Stimulated activated CD4-positive, alpha-beta T cell treated with anti-CD3 and anti-CD28 coated beads, TNF-alpha, amount 100 ng/mL, for 4 hours (primary cell): ENCODE data around the gene LRRC7.

Source experiments
- DNase-seq, 3 experiments: peaks; one replicate each; pipeline ENCODE4 v3.0.0-alpha.2; 2020; ENCODE audit warnings: low read depth in 3 of 3

LRRC7 gene

DNA sequence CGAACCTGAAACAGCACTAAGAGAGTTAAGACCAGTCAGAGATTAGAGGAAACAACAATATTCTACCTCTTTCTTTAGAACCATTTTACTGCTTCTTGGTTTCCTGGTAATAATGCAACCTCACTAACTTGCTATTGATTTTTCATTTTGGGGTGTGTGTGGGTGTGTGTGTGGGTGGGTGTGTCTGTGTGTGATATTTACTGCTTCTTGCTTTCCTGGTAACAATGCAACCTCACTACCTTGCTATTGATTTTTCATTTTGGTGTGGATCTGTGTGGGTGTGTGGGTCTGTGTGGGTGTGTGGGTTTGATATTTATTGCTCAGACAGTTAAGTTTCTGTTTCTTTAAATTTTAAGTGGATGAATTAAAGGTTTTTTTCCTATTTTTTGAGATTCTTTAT, 208.8 kb downstream of the LRRC7 start:
- no peak for DNase-seq

DNA sequence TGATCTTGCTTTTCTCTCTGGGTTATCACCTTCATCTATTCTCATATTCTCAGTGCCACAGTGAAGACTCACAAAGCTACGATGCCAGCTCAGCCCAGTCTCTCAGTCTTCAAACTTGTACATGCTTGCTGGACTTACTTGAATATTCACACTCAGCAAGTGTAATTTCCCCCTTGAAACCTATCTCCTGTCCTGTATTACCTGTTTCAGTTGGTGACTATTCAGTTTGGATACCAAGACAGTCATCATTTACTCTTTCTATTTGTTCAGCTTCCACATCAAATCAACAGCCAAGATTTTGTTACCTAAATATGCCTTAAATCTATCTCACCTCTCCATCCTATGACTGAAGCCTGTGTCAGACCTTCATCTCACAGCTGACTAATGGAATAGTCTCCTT, 209.7 kb downstream of the LRRC7 start:
- DNase-seq, result no peak

DNA sequence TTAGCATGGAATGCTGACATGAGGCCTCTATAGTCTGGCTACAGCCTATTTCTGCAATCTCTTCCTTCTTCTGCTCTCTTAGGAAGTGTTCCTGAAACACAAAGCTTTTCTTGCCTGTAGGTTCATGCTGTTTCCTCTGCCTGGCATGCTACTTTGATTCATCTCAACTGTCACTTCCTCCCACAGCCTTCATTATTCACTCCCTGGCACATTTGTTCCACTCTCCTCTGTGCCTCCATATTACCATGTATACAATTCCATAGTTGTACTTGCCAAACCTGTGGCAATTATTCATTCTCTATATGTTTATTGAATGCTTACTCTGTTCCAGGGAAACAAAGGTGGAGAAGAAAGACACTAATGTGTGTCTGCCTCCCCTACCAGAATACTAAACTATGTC, 210.2 kb downstream of the LRRC7 start:
- DNase-seq, result no peak

- no peak for DNase-seq
Measured at GRCh38 chr1:69787151-69787550, 219.4 kb downstream of the LRRC7 start.

GRCh38 chr1:69791311-69791710, 223.6 kb downstream of the LRRC7 start:
- DNase-seq, result no peak

- DNase-seq, result no peak
Measured at GRCh38 chr1:69794831-69795230, 227.1 kb downstream of the LRRC7 start.

- no peak for DNase-seq
Measured at GRCh38 chr1:69814926-69815325, 247.2 kb downstream of the LRRC7 start.

DNA sequence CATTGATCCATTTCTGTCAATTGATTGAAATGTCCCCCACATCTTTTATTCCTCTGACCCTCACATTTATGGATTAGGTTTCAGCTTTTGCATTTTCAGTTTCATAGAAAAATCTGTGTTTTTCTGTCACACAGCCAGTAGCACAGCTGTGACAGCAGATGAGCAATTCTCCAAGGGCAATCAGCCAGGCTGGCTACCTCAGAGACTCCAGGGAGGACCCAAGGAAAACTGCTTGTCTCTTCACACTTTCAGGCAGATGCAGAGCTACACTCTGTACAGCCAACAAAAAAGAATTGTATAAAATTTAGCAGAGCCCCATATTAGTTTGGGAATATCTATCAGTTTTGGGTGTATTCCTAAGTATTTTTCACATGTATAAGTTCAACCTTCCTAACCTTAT, 257.2 kb downstream of the LRRC7 start:
- no peak for DNase-seq

- no peak for DNase-seq
Measured at GRCh38 chr1:69827732-69828131, 260.0 kb downstream of the LRRC7 start.

DNA sequence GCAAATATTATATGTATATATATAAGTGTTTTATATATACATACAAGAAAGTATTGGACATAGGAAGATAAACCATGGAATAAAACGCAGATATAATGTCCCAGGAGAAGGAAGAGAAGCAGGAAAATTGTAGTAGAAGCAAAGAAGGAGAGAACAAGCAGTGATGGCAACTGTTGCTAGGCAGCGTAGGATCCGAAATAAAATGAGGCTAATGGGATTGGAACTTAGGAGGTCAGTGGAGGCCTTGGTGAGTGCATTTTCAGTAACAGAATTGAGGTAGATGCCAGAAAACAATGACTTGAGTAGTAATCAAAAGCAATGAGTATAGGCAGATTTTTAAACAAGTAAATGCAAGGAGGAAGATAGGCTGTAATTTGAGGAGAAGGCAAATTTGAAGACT, 265.8 kb downstream of the LRRC7 start:
- DNase-seq, result no peak

DNA sequence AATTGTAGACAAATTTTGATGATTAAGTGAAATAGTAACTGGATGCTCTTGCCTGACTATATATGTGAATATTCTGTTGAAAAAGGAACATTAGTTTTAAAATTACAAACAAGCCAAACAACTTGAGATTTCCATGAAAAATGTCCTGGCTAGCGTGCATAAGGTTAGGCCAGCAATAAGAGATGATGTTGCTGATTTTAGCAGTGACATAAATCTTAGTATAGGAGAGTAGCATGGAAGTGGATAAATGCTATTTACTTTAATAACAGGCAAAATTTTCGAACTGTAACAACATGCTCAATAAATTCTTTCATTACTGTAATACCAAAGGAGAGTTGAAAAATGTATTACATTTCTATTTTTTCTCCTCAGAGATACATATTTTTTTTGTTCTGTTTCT, 266.6 kb downstream of the LRRC7 start:
- no peak for DNase-seq

DNA sequence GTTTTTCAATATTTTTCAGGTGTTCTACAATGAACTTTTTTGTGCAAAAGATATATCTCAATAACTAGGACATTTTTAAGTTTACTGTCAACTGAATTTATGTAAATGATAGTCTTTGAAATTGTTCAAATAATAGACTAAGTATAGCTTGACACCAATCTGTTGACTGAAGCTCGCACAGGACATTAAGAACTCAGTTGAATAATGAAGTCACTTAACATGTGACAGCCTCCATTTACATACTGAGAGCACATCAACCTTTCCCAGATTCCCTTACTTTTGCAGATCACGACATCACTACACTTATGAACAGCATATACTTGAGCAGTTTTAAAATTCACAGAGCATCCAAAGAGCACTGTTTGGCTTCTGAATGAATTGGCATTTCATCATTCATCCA, 268.2 kb downstream of the LRRC7 start:
- DNase-seq, result no peak

GRCh38 chr1:69836971-69837636, 269.4 kb downstream of the LRRC7 start:
- no peak for DNase-seq

GRCh38 chr1:69842326-69842725, 274.6 kb downstream of the LRRC7 start:
- no peak for DNase-seq

GRCh38 chr1:69845655-69846054, 277.9 kb downstream of the LRRC7 start:
- DNase-seq, result no peak

DNA sequence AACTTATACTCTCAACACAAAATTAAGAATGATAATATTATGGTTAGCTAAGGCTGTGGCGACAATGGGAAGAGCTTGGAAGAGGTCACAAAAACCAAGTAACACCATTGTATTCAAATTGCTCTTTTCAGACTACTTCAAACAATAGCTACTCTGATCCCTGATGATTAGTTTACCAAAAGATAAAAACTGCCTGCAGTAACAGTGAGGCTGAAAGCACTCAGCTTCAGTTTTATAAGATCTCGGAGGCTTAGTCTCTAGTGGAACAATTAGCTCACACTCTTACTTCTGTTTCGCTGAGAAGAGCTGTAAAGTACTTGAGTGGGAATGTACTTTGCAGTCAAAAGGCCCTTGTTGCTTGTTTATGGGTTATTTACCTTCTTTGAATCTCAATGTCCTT, 278.5 kb downstream of the LRRC7 start:
- DNase-seq, result no peak

GRCh38 chr1:69847670-69848069, 279.9 kb downstream of the LRRC7 start:
- DNase-seq, result no peak

DNA sequence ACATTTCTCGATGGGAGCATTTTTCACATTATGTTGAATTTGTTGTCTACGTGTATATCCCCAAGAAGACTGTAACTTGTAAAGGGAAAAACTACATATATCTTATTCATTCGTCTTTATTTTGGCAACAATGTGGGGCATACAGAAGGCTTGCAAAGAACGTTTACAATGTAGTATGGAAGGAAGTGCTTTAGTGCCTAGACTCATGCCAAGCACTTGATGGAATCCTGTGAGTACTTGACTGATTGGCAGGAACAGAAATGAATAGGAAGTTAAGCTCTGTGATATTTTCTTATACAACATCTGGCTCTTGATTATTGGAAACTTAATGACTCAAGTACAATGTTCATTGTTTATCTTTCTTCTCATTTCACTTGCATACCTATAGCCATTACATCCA, 284.4 kb downstream of the LRRC7 start:
- no peak for DNase-seq

GRCh38 chr1:69852706-69853105, 285.0 kb downstream of the LRRC7 start:
- no peak for DNase-seq

DNA sequence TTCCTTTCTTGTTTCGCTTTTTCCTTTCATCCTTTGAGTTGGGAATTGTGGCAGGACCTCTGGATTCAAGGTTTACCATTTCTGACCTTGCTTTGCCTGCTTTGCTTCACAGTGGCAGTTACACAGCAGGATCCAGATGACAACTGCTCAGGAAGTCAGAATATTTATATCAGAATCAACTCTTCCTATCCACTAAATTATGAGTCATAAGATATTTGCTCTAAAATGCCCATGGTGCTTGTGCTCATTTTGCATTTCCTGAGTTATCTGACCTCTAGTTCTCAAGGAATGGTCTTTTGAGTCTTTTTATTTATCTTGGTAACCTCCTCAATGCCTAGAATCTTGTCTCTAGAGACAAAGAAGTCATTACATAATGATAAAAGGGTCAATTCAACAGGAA, 290.8 kb downstream of the LRRC7 start:
- DNase-seq, result no peak

GRCh38 chr1:69861641-69862040, 293.9 kb downstream of the LRRC7 start:
- no peak for DNase-seq

GRCh38 chr1:69862906-69863305, 295.2 kb downstream of the LRRC7 start:
- no peak for DNase-seq

GRCh38 chr1:69863704-69864103, 296.0 kb downstream of the LRRC7 start:
- no peak for DNase-seq

DNA sequence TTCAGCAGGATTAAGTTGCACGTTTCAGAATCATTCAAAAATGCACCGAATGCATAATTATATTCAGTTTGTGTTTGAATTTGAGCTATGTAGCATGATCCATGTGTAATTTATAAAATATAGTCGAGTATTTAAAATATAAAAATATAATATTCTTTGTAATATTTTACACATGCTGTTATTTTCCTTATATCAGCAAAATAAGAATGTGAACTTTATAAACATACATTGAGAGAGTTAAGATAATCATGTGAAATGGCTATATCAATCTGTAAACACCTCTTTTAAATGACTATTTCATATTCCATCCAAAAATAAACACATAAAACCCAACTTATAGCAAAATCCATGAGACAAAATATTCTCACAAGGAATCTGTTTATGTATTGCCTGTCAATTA, 303.7 kb downstream of the LRRC7 start:
- DNase-seq, result no peak
